NT2/D1 (cell line): ENCODE results near the gene PIEZO1.

Source experiments
- SUZ12 ChIP-seq: IDR thresholded peaks from 2 replicates; pipeline ENCODE4 v1.6.1; 2011; ENCODE audit not compliant: insufficient read length, insufficient read depth; ENCODE audit errors: extremely low read depth
- YY1 ChIP-seq: IDR thresholded peaks from 2 replicates; pipeline ENCODE4 v1.6.1; 2011; ENCODE audit not compliant: insufficient read length, insufficient read depth
- ZNF274 ChIP-seq: IDR thresholded peaks from 2 replicates; pipeline ENCODE4 v1.6.1; 2011; ENCODE audit warnings: mild to moderate bottlenecking, low read depth, low read length

DNA sequence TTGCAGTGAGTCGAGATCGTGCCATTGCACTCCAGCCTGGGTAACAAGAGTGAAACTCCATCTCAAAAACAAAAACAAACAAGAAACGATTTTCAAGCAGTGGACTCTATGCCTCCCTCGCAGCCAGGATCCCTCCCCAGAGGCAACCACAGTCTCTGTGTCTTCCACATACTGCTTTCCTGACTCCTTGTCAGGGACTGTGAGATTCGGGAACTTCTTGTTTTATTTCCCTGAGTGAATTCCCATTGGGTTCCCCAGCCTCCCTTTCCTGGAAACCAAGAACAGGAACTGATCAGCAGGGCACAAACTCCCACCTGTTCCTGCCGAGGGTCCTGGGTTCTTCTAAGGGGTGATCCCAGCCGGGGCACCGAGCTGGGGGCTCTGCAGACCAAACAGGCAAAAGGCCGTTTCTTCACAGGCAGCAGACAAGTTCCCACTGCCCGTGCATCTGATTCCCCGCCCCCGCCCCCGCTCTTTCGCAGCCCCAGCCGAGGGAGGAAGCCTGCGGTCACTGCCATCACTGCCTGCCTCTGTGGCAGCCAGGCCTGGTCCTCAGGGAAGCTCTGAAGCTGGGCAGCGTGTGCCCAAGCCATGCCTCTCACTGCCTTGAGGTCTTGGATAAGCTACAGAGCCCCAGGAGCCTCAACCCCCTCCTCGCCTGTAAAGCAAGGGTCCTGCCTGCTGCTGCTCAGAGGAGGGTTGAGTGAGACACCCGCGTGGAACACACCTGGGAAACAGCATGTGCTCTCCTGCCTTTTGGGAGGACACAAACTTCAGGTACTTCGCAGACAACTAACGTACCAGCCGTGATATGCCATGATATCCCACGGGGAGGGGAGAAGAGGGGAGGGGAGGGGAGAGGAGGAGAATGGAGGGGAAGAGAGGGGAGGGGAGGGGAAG is 5.5 kb upstream of the PIEZO1 start:
- TF ChIP-seq ZNF274: no peak
- TF ChIP-seq SUZ12: no peak
- no peak for TF ChIP-seq YY1
